Heart left ventricle (tissue), 13 donors: ENCODE data around the gene RGL2.

Experiments used
- POLR2A ChIP-seq, 2 donors: fragments of 450-650 bp; IDR thresholded peaks; one replicate each; pipeline ENCODE4 v1.6.1; 2017; ENCODE audit warnings: antibody characterized with exemption in 2 of 2, mild to moderate bottlenecking in 2 of 2, moderate library complexity in 2 of 2
- TF ChIP-seq, protein P1 (sequence below), 12 donors: fragments of 200-600 bp; sonication (generic) in 4 of 12; IDR thresholded peaks; one replicate each; pipeline versions ENCODE4 v1.5.0 to v1.8.0; 2018 to 2022; ENCODE audit warnings: antibody characterized with exemption in 12 of 12, mild to moderate bottlenecking in 5 of 12
- donor health status: ischemic (EF 13 %, LVEDD 7.1; RV severe dilation, severe dysfunction).
- donor health status: DM: no; HTN: yes; CAD: no.
- donor health status: DM: no; HTN: no; CAD: no.
- donor health status: ischemic (EF 25% LVEDD 6.9; RV normal size, moderate dysfunction).
- donor health status: ischemic (EF 25% LVEDD 5.7; RV mildly dilated, moderate dysfunction).
- donor health status: ischemic (EF 35%, LVEDD 5.7; RV mildly dilated, moderate dysfunction).
- donor health status: nonischemic (EF 11% LVEDD 7.7; RV severe dilation, severe dysfunction).
- donor health status: DM: yes; HTN: yes; CAD: no.
- donor health status: PGD.
- donor health status: ischemic (EF 29% LVEDD 5.4; RV normal size, mild dysfunction).
- donor health status: nonischemic (EF 23%, LVEDD 6.1; RV moderate dilation, normal function).

GRCh38 chr6:33254591-33254990 lies 44.2 kb downstream of the RGL2 start:
- TF ChIP-seq POLR2A (IDR thresholded peaks at IDR 0.05) = no peak
- TF ChIP-seq, protein P1, sequence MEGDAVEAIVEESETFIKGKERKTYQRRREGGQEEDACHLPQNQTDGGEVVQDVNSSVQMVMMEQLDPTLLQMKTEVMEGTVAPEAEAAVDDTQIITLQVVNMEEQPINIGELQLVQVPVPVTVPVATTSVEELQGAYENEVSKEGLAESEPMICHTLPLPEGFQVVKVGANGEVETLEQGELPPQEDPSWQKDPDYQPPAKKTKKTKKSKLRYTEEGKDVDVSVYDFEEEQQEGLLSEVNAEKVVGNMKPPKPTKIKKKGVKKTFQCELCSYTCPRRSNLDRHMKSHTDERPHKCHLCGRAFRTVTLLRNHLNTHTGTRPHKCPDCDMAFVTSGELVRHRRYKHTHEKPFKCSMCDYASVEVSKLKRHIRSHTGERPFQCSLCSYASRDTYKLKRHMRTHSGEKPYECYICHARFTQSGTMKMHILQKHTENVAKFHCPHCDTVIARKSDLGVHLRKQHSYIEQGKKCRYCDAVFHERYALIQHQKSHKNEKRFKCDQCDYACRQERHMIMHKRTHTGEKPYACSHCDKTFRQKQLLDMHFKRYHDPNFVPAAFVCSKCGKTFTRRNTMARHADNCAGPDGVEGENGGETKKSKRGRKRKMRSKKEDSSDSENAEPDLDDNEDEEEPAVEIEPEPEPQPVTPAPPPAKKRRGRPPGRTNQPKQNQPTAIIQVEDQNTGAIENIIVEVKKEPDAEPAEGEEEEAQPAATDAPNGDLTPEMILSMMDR (IDR thresholded peaks at IDR 0.05) = no peak
